Stimulated activated CD8-positive, alpha-beta memory T cell treated with anti-CD3 and anti-CD28 coated beads, Interleukin-12 subunit alpha, Interleukin-12 subunit beta, amount 100 ng/mL, for 24 hours (primary cell): Measurements from ENCODE around the gene SEC14L6.

Experiments
- DNase-seq: peaks from one replicate; pipeline ENCODE4 v3.0.0-alpha.2; 2020; ENCODE audit errors: extremely low read depth

SEC14L6 gene

DNA sequence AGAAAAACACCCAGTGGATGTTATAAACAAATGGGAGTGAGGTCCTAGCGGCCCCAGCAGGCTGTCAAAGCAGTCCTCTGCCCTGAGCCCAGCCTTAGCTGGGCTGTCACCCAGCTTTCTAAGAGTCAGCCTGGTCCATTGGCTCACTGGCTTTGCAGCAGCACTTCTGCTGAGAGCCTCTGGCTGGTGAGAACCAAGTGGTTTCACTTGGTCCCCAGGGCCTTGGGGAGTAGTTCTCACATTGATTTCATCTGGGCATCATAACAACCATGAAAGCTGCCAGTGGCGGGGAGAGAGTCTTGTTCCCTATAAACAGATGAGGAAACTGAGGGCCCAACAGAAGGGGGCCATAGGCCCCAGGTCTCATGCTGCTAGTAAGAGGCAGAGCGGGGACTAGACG, 11.4 kb downstream of the SEC14L6 start:
- no peak for DNase-seq

DNA sequence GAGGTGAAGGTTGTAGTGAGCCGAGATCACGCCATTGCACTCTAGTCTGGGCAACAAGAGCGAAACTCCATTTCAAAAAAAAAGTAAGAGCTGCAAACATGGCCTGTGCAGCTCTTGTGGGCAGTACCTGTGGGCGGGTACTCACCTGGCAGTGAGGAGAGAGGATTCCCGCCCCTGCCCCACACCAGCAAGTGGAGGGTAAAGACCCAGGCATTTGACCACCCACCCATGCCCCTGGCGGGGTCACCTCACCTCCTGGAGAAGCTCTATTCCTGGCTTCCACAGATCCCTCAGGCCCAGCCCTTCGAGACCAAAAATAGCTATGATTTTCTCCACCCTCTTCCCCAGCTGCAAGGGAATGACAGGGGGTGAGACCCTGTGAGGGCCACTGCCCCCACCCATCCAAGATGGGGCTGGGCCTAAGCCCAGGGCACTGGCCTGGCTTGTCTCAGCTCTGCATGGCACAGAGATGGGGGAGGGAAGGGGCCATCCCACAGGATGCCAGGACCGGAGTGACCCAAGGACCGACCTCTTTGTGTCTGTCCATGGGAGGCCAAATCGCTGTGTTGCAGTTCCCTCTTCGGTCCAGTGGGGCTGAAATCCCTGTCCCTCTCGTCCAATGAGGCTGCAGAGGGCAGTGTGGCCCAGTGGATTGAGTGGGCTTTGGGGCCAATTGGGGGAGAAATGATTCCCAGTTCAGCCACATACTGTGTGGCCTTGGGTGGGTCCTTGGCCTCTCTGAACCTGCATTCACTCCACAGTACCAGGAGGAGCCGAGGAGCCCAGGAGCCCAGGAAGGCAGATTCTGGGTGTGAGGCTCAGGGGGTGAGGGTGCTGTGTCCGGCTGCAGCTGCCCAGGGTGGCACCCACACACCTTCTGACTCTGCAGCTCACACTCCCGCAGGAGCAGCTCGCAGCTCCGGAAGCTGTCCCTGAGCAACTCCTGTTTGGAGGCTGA, 14.6 kb downstream of the SEC14L6 start:
- no peak for DNase-seq

DNA sequence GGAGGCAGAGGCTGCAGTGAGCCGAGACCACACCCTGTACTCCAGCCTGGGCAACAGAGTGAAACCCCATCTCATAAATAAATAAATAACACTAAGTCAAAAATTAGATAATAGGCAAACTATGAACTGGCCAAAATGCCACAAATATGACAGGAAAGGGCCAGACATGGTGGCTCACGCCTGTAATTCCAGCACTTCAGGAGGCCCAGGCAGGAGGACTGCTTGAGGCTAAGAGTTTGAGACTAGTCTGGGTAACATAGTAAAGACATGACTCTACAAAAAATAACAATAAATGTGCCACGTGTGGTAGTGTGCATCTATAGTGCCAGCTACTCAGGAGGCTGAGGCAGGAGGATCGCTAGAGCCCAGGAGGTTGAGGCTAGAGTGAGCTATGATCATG, 19.9 kb downstream of the SEC14L6 start:
- DNase-seq, result no peak

DNA sequence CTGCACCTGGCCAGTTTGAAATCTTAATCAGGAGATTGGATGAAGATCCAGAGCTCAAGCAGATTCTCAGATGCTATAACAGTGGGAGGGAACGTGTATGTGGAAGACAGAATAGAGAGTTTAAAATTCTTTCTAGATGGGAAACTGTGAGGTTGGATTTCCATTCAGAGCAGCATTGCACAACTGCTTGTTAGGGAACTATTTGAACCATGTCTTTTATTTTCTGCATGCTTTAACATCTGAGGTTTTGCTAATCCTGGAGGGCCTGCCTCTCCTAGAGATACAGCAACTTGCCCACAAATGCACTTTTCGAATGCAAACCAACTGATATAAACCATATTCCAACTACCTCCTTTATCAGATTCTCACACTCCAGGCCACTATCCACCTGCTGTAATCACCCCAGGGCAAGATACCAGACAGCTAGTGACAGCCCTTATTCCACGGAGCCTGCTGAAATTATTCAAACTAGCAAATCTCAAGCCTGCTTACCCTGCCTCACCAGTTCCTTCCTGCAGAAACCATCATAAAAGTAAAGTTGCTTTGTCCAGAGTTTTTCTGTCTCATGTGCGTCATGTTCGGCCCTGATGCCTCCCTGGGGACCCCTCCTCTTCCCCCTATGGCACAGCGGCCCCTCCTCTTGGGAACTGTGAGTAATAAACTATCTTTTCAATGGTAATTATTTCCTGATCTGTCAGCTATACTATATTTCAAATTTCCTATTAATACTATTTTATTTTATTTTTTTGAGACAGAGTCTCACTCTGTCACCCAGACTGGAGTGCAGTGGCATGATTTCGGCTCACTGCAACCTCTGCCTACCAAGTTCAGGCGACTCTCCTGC, 22.7 kb downstream of the SEC14L6 start:
- no peak for DNase-seq

DNA sequence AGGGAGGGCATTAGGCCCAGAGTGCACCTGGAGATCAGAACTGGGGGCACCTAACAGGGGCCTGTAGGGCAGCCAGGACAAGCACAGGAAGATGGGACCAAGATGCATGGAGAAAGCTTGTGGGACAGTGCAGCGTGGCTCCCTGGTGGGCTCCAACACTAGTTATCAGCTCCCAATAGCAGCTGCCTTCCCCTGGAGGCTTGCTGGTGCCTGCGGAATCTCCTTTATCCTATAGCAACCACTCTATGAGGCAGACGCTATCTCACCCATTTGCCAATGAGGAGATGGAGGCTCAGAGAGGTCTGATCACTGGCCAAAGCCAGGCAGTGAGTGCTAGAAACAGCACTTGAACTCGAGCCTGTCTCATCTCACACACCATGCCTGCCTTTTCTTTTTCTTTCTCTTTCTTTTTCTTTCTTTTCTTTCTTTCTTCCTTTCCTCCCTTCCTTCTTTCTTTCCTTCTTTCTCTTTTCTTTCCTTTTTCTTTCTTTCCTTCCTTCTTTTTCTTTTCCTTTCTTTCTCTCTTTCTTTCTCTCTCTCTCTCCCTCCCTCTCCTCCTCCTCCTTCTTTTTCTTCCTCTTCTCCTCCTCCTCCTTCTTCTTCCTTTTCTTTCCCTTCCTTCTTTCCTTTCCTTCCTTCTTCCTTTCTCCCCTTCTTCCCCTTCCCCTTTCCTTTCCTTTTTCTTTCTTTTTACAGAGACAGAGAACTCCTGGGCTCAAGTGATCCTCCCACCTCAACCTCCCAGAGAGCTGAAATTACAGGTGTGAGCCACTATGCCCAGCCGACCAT, 25.0 kb downstream of the SEC14L6 start:
- DNase-seq, result no peak

DNA sequence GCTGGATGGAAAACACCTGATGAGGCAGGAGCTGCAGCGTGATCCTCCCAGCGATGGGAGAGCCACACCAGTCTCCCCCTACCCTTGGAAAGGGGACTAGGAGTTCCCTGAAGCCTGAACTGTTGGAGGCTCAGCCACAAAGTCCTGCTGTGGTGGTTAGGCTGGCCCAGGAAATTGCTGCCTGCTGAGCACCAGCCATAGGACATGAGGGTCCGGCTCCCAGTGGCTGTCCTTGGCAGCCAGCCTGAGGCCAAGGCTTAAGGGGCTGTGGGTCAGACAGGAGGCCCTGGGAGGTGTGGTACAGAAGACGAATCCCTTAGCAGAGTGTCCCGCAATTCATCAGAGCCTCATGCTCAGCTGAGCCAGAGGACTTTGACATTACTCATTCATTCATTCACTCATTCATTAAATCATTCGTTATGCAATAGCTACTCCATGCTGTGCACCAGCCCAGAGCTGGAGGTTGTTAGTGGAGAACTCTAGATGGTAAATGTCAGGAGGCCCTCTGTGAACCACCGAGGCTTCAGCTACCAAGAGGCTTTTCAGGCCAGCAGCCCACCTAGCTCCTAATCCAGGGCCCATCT, 26.6 kb downstream of the SEC14L6 start:
- DNase-seq, result no peak

DNA sequence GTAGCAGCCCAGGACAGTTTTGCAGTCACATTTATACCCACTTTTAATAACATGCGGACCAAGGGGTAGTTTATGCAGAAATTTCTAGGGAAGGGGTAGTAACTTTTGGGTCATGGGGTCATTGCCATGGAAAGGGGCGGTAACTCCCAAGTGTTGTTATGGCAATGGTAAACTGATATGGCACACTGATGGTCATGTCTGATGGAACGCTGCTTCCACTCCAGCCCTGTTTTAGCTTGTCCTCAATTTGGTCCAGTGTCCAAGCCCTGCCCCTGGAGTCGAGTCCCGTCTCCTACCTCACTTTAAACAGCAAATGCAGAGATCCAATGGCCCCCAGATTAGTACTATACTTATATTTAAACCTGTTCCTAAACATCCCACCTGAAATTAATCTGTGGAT, 29.8 kb downstream of the SEC14L6 start:
- DNase-seq, result no peak

DNA sequence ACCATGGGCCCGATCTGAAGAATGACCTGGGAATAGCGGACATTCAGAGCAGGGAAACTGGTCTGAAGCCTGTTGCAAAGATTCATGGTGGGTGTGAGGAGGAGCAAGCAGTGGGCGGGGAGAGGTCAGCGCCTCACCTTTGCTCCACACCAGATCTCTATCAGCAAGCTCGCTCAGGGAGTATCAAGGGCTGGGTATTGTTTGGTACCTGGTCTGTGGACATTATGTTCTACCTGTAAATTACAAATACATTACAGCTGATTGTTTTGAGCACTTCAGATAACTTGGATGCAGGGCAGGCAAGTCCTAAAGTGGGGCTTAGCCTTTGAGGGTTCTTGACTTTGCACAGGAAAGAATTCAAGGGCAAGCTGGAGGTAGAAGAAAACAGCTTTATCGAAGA, 30.3 kb downstream of the SEC14L6 start:
- no peak for DNase-seq

DNA sequence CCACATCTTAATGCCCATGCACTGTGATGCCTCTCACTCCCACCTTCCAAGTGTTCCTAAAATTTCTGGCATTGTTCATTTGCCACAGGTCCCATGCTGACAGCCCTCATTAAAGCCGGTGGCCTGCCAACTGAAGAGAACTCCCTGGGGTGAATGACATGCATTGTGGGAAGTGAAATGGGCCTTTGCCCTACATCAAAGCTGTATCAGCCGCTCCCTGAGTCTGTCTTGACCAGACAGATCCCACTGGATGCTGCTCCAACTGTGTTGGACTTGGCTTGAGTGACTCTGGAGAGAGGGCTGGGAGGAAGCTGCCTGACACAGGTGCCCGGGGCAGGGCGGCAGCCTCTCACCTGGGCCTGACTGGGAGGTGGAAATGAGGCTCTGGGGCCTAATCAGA, 32.3 kb downstream of the SEC14L6 start:
- DNase-seq, result no peak

DNA sequence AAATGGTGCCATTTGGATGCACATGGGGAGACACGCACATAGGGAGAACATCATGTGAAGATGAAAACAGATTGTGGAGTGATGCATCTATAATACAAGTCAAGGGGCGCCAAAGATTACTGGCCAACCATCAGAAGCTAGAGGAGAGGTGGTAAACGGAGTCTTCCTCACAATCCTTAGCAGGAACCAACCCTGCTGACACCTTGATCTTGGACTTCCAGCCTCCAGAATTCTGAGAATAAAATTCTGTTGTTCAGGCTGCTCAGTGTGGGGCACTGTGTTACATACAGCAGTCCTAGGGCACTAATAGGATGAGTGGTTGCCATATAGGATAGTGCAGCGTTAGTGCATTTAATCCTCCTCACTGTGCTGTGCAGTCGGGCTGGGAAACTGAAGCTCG, 33.1 kb downstream of the SEC14L6 start:
- DNase-seq, result no peak

DNA sequence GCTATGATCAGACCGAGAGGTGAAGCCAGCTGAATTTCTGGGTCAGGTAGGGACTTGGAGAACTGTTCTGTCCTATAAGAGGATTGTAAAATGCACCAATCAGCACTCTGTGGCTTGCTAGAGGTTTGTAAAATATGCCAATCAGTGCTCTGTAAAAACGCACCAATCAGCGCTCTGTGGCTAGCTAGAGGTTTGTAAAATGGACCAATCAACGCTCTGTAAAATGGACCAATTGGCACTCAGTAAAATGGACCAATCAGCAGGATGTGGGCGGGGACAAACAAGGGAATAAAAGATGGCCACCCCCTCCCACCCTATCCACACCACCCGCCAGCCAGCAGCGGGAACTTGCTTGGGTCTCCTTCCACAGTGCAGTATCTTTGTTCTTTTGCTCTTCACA, 34.6 kb downstream of the SEC14L6 start:
- no peak for DNase-seq

DNA sequence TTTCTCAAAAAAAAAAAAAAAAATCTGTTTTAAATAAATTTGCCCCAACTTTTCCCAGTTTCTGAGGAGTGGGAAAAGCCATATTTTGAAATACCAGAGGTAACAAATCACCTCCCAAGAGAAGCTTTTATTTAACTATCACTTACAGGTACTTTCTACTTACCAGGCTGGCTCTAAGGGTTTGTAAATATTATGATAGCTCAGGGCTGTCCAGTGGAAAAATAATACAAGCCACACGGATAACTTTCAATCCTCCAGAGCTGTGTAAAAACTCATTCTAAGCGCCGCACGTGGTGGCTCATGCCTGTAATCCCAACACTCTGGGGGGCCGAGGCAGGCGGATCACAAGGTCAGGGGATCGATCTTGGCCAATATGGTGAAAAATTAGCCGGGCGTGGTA, 35.4 kb downstream of the SEC14L6 start:
- no peak for DNase-seq

DNA sequence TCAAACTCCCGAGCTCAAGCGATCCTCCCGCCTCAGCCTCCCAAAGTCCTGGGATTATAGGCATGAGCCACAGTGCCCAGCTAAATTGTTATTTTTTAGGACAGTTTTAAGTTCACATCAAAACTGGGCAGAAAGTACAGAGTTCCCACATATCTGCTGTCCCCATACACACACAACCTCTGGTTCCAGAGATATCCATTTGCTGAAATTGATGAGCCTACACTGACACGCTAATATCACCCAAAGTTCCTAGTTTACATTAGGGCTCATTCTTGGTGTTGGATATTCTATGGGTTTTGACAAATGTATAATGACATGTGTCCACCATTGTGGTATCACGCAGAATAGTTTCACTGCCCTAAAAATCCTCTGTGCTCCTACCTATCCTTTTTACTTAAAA, 38.3 kb downstream of the SEC14L6 start:
- DNase-seq, result no peak

DNA sequence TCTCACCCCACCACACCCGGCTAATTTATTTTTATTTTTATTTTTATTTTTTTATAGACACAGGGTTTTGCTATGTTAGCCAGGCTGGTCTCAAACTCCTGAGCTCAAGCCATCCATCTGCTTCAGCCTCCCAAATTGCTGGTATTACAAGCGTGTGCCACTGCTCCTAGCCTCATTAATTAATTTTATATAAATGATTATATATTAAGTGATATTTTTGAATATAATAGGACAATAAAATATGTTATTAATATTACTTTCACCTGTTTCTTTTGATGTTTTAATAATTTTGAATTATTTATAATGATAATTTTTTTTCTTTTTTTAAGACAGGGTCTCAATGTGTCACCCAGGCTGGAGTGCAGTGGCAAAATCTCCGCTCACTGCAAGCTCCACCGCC, 38.9 kb downstream of the SEC14L6 start:
- DNase-seq, result no peak

DNA sequence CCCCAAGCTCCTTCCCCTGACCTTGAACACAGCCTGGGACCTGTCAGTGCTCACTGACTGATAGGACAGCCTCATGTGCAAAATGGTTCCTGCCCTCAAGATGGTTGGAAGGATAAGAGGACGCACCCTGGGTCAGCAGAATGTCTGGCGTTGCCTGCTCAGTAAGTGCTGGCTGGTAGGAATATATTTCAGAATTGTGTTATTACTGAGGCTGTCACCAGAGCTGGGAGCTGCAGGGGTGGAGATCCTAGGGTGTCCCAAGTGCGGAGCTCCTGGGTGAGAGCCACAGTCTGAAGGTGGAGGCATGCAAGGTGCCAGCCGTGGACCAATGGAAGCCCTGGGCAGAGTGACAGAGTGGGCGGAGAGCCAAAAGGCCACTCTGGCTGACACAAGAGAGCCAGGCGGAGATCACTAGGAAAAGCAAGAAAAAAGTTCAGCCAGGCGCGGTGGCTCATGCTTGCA, 40.0 kb downstream of the SEC14L6 start:
- DNase-seq, result no peak

DNA sequence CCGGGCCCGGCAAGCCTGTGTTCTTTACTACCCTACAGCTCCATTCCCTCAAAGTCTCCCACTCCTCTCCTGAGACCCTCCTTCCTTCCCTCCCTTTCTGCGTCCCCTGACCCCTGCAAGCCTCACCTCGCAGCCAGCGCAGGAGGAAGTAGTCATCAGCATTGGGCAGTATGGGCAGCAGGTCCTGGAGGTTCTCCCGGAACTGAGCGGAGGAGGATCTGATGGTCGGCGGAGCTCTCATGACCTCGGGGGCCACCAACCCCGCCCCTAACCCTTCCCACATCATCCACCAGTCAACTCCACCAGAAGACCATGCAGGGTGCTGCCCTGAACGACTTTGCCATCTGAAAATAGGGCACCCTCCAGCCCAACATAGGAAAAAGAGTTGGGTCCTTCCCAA, 43.0 kb downstream of the SEC14L6 start:
- no peak for DNase-seq

DNA sequence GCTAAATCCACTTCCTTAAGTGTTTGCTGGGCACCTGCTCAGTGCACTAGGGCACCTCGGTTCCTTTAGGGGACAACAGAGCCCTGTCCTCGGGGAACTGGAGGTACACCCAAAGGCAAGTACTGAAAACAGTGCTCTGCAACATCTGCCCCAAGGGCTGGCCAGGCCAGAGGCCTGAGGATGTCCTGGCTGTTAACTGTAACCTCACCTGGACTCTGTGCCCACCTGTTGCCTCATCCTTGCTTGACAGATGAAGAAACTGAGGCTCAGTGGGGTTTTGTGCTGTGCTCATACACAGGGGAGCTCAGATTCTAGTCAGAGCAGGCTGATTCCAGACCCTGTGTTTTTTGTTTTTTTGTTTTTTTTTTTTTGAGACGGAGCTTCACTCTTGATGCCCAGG, 43.6 kb downstream of the SEC14L6 start:
- DNase-seq, result no peak

DNA sequence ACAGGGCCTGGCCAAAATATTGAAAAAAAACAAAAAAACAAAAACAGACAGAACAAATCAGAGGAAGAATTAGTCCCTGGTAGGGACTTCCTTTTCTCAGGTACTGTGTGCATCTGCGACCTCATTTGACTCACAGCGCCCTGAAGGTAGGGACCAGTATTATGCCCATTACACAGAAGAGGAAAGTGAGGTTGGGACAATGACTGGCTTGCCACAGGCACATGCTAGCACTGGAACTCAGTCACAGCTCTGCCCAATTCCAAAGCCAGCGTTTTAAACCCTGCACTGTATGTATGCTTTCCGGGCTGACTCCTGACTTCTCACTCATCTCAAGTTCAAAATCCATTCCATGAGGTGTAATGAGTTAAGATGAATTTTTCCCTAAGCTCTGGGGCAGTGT, 44.4 kb downstream of the SEC14L6 start:
- DNase-seq, result no peak

DNA sequence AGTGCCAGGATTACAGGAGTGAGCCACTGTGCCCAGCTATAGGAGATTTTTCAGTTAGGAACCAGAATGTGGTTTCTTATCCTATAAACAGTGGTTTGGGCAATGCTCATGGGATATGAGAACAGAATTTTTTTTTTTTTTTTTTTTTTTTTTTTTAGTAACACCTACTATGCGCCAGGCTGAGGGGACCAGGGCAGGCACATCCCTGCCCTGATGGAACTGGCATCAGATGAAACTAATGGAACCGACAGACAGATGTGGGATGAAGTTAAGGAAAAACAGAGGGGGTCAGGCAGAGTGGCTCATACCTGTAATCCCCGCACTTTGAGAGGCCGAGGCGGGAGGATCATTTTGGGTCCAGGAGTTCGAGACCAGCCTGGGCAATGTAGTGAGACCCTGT, 45.9 kb downstream of the SEC14L6 start:
- DNase-seq, result no peak

DNA sequence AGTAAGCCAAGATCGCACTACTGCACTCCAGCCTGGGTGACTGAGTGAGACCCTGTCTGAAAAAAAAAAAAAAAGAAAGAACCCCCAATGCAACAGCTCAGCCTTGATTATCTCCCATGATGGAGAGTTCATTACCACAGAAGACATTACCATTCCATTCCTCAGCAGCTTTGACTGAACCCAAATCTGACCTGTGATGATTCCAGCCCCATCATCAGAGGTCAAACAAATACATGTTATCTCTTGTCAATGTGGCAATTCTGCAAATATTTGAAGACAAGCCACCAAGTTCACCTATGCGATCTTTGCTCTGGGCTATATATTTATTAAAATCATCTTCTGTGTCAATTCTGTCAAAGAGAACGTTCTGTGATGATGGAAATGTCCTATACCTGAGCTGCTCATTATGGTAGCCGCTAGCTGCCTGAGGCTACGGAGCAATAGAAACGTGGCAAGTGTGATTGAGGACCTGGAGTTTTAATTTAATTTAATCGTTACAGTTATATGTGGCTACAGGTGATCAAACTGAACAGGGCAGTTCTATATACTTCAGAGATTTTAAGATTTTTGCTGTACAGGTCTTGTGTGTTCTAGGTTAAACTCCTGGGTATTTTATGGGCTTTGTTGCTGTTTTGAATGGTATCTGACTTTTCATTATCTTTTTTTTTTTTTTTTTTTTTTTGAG, 48.9 kb downstream of the SEC14L6 start:
- no peak for DNase-seq
